Suppressor macrophage (primary cell): ENCODE data around the gene SOCS4.

ENCODE experiments used
- DNase-seq, 4 experiments: peaks; one replicate each; pipeline ENCODE4 v3.0.0-alpha.2; 2020 to 2022

SOCS4 gene

DNA sequence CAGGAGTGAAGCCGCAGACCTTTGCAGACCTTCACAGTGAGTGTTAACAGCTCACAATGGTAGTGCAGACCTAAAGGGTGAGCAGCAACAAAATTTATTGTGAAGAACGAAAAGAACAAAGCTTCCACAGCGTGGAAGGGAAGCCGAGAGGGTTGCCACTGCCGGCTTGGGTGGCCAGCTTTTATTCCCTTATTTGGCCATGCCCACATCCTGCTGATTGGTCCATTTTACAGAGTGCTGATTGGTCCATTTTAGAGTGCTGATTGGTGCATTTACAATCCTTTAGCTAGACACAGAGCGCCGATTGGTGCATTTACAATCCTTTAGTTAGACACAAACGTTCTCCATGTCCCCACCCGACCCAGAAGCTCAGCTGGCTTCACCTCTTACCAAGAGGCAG is 59.9 kb downstream of the SOCS4 start:
- no peak for DNase-seq

DNA sequence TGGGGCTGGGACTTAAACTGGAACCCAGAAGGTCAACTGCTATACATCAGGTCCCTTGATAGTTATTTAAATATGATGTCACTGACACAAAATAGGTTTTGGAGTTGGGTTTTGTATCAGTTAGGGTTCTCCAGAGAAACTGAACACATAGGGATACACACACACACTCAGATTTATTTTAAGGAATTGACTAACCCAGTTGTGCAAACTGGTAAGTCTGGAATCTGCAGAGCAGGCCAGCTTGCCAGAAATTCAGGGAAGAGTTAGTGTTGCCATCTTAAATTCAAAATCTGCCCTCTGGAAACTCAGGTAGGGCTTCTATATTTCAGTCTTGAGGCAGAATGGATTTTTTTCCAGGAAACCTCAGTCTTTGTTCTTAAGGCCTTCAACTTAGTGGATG is 61.3 kb downstream of the SOCS4 start:
- DNase-seq = no peak

DNA sequence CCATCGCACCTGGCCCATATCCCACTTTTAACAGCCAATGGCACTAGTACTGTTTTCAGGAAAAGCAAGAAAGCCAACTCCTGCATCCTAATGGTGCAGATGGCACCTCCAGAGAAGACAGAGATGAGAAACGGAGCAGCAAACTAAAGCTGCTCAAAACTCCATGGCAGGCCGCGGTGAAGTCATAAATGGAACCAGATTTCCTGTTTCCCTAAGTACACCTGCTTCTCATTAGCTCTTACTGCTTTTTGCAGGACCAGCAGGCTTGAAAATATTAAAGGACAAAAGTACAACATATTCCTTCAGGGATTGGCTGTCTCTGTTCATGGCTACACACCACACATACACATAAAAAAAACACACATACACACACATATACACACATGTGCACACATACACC is 65.3 kb downstream of the SOCS4 start:
- no peak for DNase-seq

DNA sequence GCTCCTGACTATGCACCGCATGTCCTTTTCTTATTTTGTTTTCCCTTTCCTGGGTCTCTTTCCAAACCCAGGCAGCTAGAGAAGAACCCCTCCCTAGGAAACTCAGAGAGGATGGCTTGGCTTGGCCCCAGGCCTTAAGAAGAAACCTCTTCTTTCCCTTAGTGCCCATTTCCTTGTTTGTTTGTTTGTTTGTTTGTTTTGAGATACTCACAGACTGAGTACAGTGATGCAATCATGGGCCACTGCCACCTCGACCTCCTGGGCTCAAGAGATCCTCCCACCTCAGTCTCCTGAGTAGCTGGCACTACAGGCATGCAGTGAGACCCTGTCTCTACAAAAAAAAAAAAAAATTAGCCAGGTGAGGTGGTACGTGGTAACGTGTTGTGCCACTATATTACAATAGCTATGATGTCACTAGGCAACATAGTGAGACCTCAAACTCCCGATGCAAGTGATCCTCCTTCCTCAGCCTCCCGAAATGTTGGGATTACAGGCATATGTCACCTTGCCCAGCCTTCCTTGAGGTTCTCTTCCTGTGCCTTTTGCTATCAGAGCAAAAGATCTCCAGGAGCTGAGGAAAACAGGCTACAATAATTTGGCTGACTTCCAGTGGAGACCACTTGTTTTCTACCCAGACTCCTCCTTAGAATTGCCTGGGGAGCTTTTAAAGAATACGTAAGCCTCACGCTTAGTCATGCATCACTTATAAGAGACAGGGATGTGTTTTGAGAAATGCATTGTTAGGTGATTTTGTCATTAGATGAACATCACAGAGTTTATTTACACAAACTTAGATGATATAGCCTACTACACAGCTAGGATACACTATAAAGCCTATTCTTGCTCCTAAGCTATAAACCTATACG is 67.5 kb downstream of the SOCS4 start:
- DNase-seq = no peak

DNA sequence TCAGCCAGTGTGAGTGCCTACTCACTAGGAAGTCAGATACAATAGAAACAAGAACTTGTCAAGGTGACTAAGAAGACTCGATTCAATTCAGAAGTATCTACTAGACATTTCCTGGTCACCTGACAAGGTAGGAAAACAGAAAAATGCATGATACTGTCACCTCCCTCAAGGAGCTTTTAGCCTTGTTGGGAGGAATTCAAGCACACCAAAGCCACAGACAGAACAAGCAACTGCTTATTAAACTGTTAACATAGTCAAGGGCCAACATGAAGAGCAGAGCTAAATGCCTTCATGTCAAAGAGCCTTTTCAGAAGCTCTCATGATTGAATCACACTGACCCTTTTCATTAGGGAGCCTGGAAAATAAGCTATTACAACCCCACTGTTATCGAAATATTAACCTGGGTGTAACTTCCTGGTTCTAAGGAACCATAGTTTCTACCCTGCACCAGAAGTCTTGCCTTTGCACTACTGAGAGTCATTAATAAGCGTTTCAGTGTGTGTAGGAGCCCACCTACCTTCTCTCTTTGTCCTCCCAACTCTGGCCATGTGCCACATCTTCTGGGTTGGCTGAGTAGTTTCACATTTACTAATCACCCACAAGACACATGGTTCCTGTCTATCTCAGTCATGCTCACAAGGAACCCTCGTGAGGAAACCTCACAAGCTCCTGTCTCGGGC is 71.0 kb downstream of the SOCS4 start:
- DNase-seq = peak; percentile 92 to 99 (median 95)

DNA sequence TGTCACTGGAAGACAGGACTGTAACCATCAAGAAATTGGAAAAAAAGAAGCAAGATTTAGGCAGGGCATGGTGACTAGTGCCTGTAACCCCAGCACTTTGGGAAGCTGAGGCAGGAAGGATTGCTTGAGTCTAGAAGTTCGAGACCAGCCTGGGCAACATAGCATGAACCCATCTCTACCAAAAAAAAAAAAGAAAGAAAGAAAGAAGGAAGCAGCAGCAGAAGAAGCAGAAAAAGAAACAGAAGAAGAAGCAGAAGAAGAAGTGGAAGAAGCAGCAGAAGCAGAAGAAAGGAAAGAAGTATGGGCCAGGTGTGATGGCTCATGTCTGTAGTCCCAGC is 71.5 kb downstream of the SOCS4 start:
- DNase-seq = no peak
